Measurements from ENCODE around the gene DNAJA1. TPM values are rescaled to one million over a fixed set of nuclear protein-coding genes. Genes with fewer than 3 reads are reported as not detected.

Gene DNAJA1
- total RNA-seq, 4 donors from 2014 or later: 34.5 to 50.0 (median 44.0) TPM

DNA sequence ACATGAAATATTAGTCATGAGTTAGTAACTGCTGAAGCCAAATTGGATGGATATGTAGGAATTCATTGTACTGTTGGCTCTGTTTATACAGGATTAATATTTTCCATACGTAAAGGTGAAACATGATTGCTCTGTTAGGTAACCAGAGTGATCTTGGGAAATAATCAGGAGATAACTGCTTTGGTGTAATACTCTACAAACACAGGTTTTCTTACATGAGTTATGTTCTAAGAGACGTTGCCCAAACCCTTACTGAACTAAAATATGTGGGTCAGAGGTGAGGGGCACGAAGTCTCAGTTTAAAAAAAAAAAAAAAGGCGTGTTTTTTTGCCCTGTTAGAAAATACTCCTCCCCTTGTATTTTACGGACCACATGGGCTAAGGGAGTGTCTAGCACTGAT is 7.8 kb downstream of the DNAJA1 start:
- TF ChIP-seq, protein P1, sequence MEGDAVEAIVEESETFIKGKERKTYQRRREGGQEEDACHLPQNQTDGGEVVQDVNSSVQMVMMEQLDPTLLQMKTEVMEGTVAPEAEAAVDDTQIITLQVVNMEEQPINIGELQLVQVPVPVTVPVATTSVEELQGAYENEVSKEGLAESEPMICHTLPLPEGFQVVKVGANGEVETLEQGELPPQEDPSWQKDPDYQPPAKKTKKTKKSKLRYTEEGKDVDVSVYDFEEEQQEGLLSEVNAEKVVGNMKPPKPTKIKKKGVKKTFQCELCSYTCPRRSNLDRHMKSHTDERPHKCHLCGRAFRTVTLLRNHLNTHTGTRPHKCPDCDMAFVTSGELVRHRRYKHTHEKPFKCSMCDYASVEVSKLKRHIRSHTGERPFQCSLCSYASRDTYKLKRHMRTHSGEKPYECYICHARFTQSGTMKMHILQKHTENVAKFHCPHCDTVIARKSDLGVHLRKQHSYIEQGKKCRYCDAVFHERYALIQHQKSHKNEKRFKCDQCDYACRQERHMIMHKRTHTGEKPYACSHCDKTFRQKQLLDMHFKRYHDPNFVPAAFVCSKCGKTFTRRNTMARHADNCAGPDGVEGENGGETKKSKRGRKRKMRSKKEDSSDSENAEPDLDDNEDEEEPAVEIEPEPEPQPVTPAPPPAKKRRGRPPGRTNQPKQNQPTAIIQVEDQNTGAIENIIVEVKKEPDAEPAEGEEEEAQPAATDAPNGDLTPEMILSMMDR (IDR thresholded peaks at IDR 0.05): no peak
- no peak for TF ChIP-seq POLR2A (IDR thresholded peaks at IDR 0.05)
- 84% methylated on average over 5 of the region's 5 CpGs for WGBS, 2 donors
- DNase-seq (ENCODE audit: low spot score in 2 of 2): no peak
- intact Hi-C loops (cut with DNase I; ENCODE audit: low total_unique reads): no loop called here
- H3K4me3 ChIP-seq (ENCODE audit: low read depth, poor library complexity, severe bottlenecking): no peak overlapping the region

DNA sequence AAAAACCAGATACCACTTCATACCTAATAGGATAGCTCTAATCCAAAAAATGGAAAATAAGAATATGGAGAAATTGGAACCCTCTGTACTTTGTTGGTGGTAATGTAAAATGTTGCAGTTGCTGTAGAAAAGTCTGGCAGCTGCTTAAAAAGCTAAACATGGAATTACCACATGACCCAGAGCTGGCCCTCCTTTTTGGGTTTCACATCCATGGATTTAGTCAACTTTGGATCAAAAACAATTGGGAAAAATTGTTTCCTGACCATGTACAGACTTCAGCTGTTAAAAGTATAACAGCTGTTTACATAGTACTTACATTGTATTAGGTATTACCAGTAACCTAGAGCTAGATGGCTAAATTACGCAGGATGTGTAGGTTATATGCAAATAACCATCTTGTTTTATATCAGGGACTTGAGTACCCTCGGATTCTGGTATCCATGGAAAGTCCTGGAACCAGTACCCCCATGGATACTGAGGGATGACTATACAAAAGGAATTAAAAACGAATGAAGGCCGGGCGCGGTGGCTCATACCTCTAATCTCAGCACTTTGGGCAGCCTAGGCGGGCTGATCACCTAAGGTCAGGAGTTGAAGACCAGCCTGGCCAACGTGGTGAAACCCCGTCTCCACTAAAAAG is 15.8 kb downstream of the DNAJA1 start:
- no peak for DNase-seq (ENCODE audit: low spot score in 2 of 2)
- intact Hi-C loops (cut with DNase I; ENCODE audit: low total_unique reads): no loop called here
- H3K4me3 ChIP-seq (ENCODE audit: low read depth, poor library complexity, severe bottlenecking): no peak overlapping the region
- WGBS, 2 donors: 89 to 93% methylated on average over 9 of the region's 9 CpGs
- TF ChIP-seq, protein P1 (IDR thresholded peaks at IDR 0.05): no peak
- TF ChIP-seq POLR2A (IDR thresholded peaks at IDR 0.05): no peak

DNA sequence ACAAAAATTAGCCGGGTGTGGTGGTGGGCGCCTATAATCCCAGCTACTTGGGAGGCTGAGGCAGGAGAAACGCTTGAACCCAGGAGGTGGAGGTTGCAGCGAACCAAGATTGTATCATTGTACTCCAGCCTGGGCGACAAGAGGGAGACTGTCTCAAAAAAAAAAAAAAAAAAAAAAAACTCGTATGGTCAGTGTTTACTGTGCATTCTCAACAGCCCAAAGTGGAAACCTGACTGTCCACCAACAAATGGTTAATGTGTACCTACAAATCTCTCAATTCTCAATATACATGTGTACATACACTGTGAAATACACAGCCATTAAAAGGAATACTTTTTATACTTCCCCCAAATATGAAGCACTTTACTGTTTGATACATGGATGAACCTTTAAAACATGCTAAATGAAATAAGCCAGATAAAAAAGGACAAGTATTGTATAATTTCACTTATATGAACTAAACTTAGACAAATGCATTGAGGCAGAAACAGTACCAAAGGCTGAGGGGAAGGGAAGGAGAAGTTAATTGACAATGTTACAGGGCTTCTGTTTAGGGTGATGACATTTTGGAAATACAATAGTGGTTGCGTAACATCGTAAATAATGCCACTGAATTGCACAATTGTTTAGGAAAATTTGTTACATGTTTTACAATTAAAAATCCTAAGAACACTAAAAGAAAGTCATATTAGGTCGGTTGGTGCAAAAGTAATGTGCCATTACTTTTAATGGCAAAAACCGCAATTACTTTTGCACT is 16.5 kb downstream of the DNAJA1 start:
- TF ChIP-seq POLR2A (IDR thresholded peaks at IDR 0.05): no peak
- TF ChIP-seq, protein P1 (IDR thresholded peaks at IDR 0.05): no peak
- no peak for DNase-seq (ENCODE audit: low spot score in 2 of 2)
- no peak overlapping the region for H3K4me3 ChIP-seq (ENCODE audit: low read depth, poor library complexity, severe bottlenecking)
- intact Hi-C loops (cut with DNase I; ENCODE audit: low total_unique reads): no loop called here
- WGBS, 2 donors: 75 to 81% methylated on average over 10 of the region's 10 CpGs

DNA sequence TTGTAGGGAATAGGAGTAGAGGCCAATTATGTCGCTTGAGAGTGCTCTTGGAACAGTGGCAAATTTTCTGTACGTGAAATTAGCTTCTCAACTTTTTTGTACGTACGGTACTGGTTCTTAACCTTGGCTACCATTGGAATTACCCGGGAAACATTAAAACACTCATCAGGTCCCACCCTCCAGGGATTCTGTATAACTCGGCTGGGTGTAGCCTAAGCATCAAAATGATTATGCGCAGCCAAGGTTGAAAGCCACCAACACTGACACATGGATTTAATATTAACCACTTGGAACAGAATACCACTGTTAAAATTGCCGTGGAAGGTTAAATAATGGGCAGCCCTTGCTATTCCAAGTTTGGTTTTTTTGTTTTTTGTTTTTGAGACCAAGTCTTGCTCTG is 17.4 kb downstream of the DNAJA1 start:
- intact Hi-C loops (cut with DNase I; ENCODE audit: low total_unique reads): no loop called here
- DNase-seq (ENCODE audit: low spot score in 2 of 2): no peak
- TF ChIP-seq, protein P1 (IDR thresholded peaks at IDR 0.05): no peak
- TF ChIP-seq POLR2A (IDR thresholded peaks at IDR 0.05): no peak
- no peak overlapping the region for H3K4me3 ChIP-seq (ENCODE audit: low read depth, poor library complexity, severe bottlenecking)
- 57 to 72% methylated on average over 8 of the region's 8 CpGs for WGBS, 2 donors

DNA sequence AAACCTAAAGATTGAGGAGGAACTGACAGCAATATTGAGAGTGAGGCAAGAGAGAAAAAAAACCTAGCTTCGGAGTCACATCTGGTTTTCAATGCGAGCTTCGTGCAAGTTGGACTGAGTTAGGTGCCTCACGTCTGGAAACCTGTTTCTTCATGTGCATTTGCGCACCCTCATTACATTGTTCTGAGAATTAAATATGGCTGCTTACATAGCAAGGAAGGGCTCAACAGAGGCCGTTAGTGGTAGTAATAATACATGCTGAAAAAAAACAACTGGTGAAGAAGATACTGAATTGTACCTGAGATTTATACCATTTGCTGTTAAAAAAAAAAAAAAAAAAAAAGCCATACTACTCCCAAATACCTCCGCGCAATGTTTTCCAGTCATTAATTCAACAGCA is 18.6 kb downstream of the DNAJA1 start:
- no peak overlapping the region for H3K4me3 ChIP-seq (ENCODE audit: low read depth, poor library complexity, severe bottlenecking)
- TF ChIP-seq, protein P1 (IDR thresholded peaks at IDR 0.05): no peak
- no peak for TF ChIP-seq POLR2A (IDR thresholded peaks at IDR 0.05)
- no peak for DNase-seq (ENCODE audit: low spot score in 2 of 2)
- intact Hi-C loops (cut with DNase I; ENCODE audit: low total_unique reads): no loop called here
- 24 to 30% methylated on average over 8 of the region's 8 CpGs for WGBS, 2 donors

Data from lower leg skin (tissue), 4 donors.